HEK293T (cell line): ENCODE measurements around the gene SELENOS.
A peak's percentile ranks its signal among the peaks of the same experiment; 100 is the strongest.

ENCODE experiments used
- CTCF ChIA-PET: fragments of 350-600 bp; formaldehyde crosslinking; extraction: SDS; loops from one replicate; lab custom pipeline; 2021; ENCODE audit warnings: antibody characterized with exemption, inconsistent platforms; lab: Yijun Ruan, JAX
- POLR2A ChIA-PET: fragments of 350-600 bp; formaldehyde crosslinking; extraction: SDS; loops from one replicate; lab custom pipeline; 2020; ENCODE audit warnings: antibody characterized with exemption, inconsistent platforms; lab: Yijun Ruan, JAX
- DNase-seq: peaks from one replicate; pipeline ENCODE4 v3.0.0; 2012; ENCODE audit warnings: mixed read lengths; ENCODE audit errors: extremely low spot score
- ARNT ChIP-seq: fragments of 450-650 bp; IDR thresholded peaks from 2 replicates; pipeline ENCODE4 v1.6.1; 2017; ENCODE audit warnings: mild to moderate bottlenecking
- BHLHE40 ChIP-seq: fragments of 450-650 bp; IDR thresholded peaks from 2 replicates; pipeline ENCODE4 v1.6.1; 2016; ENCODE audit warnings: mild to moderate bottlenecking, moderate library complexity, borderline replicate concordance
- CTBP1 ChIP-seq: fragments of 450-650 bp; IDR thresholded peaks from 2 replicates; pipeline ENCODE4 v1.6.1; 2016; ENCODE audit warnings: borderline replicate concordance
- ELF4 ChIP-seq: fragments of 450-650 bp; IDR thresholded peaks from 2 replicates; pipeline ENCODE4 v1.6.1; 2017; ENCODE audit warnings: antibody characterized with exemption
- FOXA1 ChIP-seq: fragments of 450-650 bp; IDR thresholded peaks from 2 replicates; pipeline ENCODE4 v1.6.1; 2016; ENCODE audit warnings: mild to moderate bottlenecking
- FOXK2 ChIP-seq: fragments of 450-650 bp; IDR thresholded peaks from 2 replicates; pipeline ENCODE4 v1.6.1; 2016; ENCODE audit warnings: mild to moderate bottlenecking
- FOXM1 ChIP-seq: fragments of 450-650 bp; IDR thresholded peaks from 2 replicates; pipeline ENCODE4 v1.6.1; 2017; ENCODE audit warnings: mild to moderate bottlenecking, borderline replicate concordance
- HDGF ChIP-seq: fragments of 450-650 bp; IDR thresholded peaks from 2 replicates; pipeline ENCODE4 v1.6.1; 2017; ENCODE audit warnings: antibody characterized with exemption, borderline replicate concordance
- L3MBTL2 ChIP-seq: fragments of 450-650 bp; conservative IDR thresholded peaks from 2 replicates; pipeline ENCODE4 v1.6.1; 2016; ENCODE audit warnings: mild to moderate bottlenecking
- LEF1 ChIP-seq: fragments of 450-650 bp; IDR thresholded peaks from 2 replicates; pipeline ENCODE4 v1.6.1; 2017; ENCODE audit warnings: mild to moderate bottlenecking, borderline replicate concordance
- NFRKB ChIP-seq: fragments of 450-650 bp; IDR thresholded peaks from 2 replicates; pipeline ENCODE4 v1.6.1; 2016; ENCODE audit warnings: mild to moderate bottlenecking, moderate library complexity
- PKNOX1 ChIP-seq: fragments of 450-650 bp; IDR thresholded peaks from 2 replicates; pipeline ENCODE4 v1.6.1; 2016
- SP1 ChIP-seq: fragments of 450-650 bp; IDR thresholded peaks from 2 replicates; pipeline ENCODE4 v1.6.1; 2017
- SUZ12 ChIP-seq: fragments of 450-650 bp; IDR thresholded peaks from 2 replicates; pipeline ENCODE4 v1.6.1; 2016; ENCODE audit warnings: mild to moderate bottlenecking
- TARDBP ChIP-seq: fragments of 450-650 bp; IDR thresholded peaks from 2 replicates; pipeline ENCODE4 v1.6.1; 2016
- ZNF384 ChIP-seq: fragments of 450-650 bp; IDR thresholded peaks from 2 replicates; pipeline ENCODE4 v1.6.1; 2016

SELENOS gene

GRCh38 chr15:101283931-101284330, 6.6 kb upstream of the SELENOS start:
- DNase-seq = no peak
- POLR2A ChIA-PET = interaction anchor here (4.1 kb wide), 1 partner anchor 10 kb away, joined by 17 read pairs; the partner anchor contains the start of gene SNRPA1
- TF ChIP-seq LEF1 (no peak), ZNF384 (no peak), FOXA1 (no peak), L3MBTL2 (no peak), CTBP1 (no peak), PKNOX1 (no peak), SUZ12 (no peak), ELF4 (no peak), ARNT (no peak), SP1 (no peak), FOXM1 (no peak), TARDBP (no peak), NFRKB (no peak), BHLHE40 (no peak), FOXK2 (no peak), HDGF (no peak)
- CTCF ChIA-PET = interaction anchor here (0.7 kb wide), 1 partner anchor 357 kb away, joined by 3 read pairs; no protein-coding TSS in a partner anchor

GRCh38 chr15:101280007-101280406, 2.7 kb upstream of the SELENOS start:
- POLR2A ChIA-PET = interaction anchor here (1.0 kb wide), 1 partner anchor 15 kb away, joined by 4 read pairs; the partner anchor contains the start of gene SNRPA1
- CTCF ChIA-PET = interaction anchor here (3.2 kb wide), 1 partner anchor 8 kb away, joined by 21 read pairs; no protein-coding TSS in a partner anchor
- no peak for TF ChIP-seq HDGF
- no peak for TF ChIP-seq ARNT
- TF ChIP-seq SP1 = no peak
- TF ChIP-seq FOXK2 = no peak
- no peak for TF ChIP-seq CTBP1
- TF ChIP-seq ELF4 = no peak
- TF ChIP-seq BHLHE40 = no peak
- no peak for TF ChIP-seq NFRKB
- no peak for TF ChIP-seq TARDBP
- no peak for DNase-seq

GRCh38 chr15:101277943-101278564, 769 bp upstream of the SELENOS start:
- POLR2A ChIA-PET = interaction anchor here (0.8 kb wide), 1 partner anchor 17 kb away, joined by 4 read pairs; the partner anchor contains the start of gene SNRPA1
- CTCF ChIA-PET = interaction anchor here (1.1 to 3.2 kb wide), 2 partner anchors 10 to 15 kb away, joined by 5 to 21 read pairs; no protein-coding TSS in a partner anchor
- no peak for DNase-seq
- TF ChIP-seq HDGF (no peak), L3MBTL2 (no peak), NFRKB (no peak)

GRCh38 chr15:101276501-101277037, 716 bp downstream of the SELENOS start:
- TF ChIP-seq BHLHE40 = no peak
- TF ChIP-seq CTBP1 = no peak
- TF ChIP-seq ARNT = no peak
- no peak for TF ChIP-seq SUZ12
- no peak for TF ChIP-seq FOXK2
- TF ChIP-seq LEF1 = no peak
- CTCF ChIA-PET = interaction anchor here (0.7 to 1.0 kb wide), 3 partner anchors 17 to 365 kb away, joined by 3 to 6 read pairs (median 3); no protein-coding TSS in a partner anchor
- POLR2A ChIA-PET = interaction anchor here (1.0 kb wide), 1 partner anchor 18 kb away, joined by 3 read pairs; no protein-coding TSS in a partner anchor
- DNase-seq = peak; percentile 56

- ChIA-PET CTCF (interaction anchor here (1.1 kb wide), 1 partner anchor 14 kb away, joined by 4 read pairs; no protein-coding TSS in a partner anchor), POLR2A (no interaction called here)
- no peak for TF ChIP-seq ELF4
Observed at GRCh38 chr15:101275018-101275417, 2.3 kb downstream of the SELENOS start.

GRCh38 chr15:101273534-101273933, 3.8 kb downstream of the SELENOS start:
- CTCF ChIA-PET = interaction anchor here (1.2 kb wide), 1 partner anchor 15 kb away, joined by 5 read pairs; no protein-coding TSS in a partner anchor
- TF ChIP-seq ARNT (no peak), LEF1 (no peak), ELF4 (no peak)
- DNase-seq = no peak
- POLR2A ChIA-PET = no interaction called here

More at GRCh38 chr15:101275018-101275417, 2.3 kb downstream of the SELENOS start:
- DNase-seq = no peak

- DNase-seq = no peak
- CTCF ChIA-PET = interaction anchor here (0.9 to 1.2 kb wide), 2 partner anchors 16 to 264 kb away, joined by 3 to 5 read pairs; no protein-coding TSS in a partner anchor
- no peak for TF ChIP-seq SP1
- no peak for TF ChIP-seq HDGF
- TF ChIP-seq FOXA1 = no peak
- no peak for TF ChIP-seq FOXM1
- TF ChIP-seq ELF4 = no peak
- no peak for TF ChIP-seq ZNF384
- no peak for TF ChIP-seq PKNOX1
- TF ChIP-seq TARDBP = no peak
- no peak for TF ChIP-seq LEF1
- no peak for TF ChIP-seq BHLHE40
- TF ChIP-seq CTBP1 = no peak
- no peak for TF ChIP-seq FOXK2
- POLR2A ChIA-PET = no interaction called here
Observed at GRCh38 chr15:101272584-101272983, 4.7 kb downstream of the SELENOS start.
